Measurements from ENCODE around the gene RAB9A.

RAB9A gene

DNA sequence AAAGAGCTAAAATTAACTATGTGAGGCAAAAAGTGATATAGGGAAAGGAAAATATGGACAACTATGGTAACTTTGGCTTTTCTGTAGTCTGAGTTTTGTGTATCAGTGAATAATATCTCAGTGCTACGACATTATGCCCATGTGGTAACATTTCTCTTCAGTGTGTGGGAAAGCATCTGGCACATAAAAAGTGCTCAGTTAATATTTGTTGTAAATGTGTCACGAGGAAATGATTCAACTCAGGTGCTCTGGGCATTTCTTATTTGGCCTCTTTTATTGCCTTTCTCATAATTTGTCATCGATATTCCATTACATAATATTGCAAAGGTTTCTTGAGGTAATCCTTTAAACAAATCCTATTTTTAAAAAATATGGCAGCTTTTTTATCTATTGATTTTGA is 63.2 kb downstream of the RAB9A start:
- no peak for DNase-seq

GRCh38 chrX:13752646-13753045 is 63.7 kb downstream of the RAB9A start:
- DNase-seq: no peak

GRCh38 chrX:13754765-13755164 is 65.8 kb downstream of the RAB9A start:
- DNase-seq: no peak

GRCh38 chrX:13755254-13755653 is 66.3 kb downstream of the RAB9A start:
- DNase-seq: no peak

GRCh38 chrX:13756381-13756780 is 67.5 kb downstream of the RAB9A start:
- no peak for DNase-seq

GRCh38 chrX:13759152-13759718 is 70.3 kb downstream of the RAB9A start:
- no peak for DNase-seq
